ENCODE measurements around the gene DGKQ. TPM values are rescaled to one million over a fixed set of nuclear protein-coding genes. Genes with fewer than 3 reads are reported as not detected.
A peak's percentile ranks its signal among the peaks of the same experiment; 100 is the strongest.

The DGKQ gene
- total and polyA plus RNA-seq, 2 of the 8 experiments (the other 6 are each of a cell fraction or from before 2014, with no cell fraction given): 7.3 to 9.7 TPM

- Histone ChIP-seq H3K4ac (replicated peaks; ENCODE audit: insufficient read length, low read depth, low read length) (peak within 1 kb of the TSS; percentile 91), H3K4me2 (ENCODE audit: insufficient read depth in 1 of 2, low read depth in 2 of 2, low read length in 2 of 2) (peak within 1 kb of the TSS; percentile 61 to 97), H2AFZ (ENCODE audit: low read length) (peak within 1 kb of the TSS; percentile 80), H3K9me3 (ENCODE audit: insufficient read depth in 2 of 2, low read depth in 1 of 2, low read length in 1 of 2) (no peaks in the 10 kb centered on the region), H2BK5ac (ENCODE audit: low read depth, low read length) (peak within 1 kb of the TSS; percentile 92), H3K27me3 (replicated peaks in 1 of 4; ENCODE audit: control insufficient read depth in 3 of 4, extremely low read depth in 1 of 4, insufficient read depth in 3 of 4, low read length in 3 of 4) (no peaks in the 10 kb centered on the region), H3K4me1 (replicated peaks in 1 of 4; ENCODE audit: control insufficient read depth in 3 of 4, insufficient read depth in 4 of 4, low read length in 3 of 4) (peaks cover 0 to 8% (median 4%) of the 10 kb centered on the region in 4 experiments; a peak in 4 of 7 replicates), H3K27ac (ENCODE audit: low read depth, low read length) (peak within 1 kb of the TSS; percentile 75), H4K20me1 (replicated peaks in 1 of 2; ENCODE audit: control insufficient read depth in 1 of 2, insufficient read depth in 2 of 2, low read length in 2 of 2) (peaks cover 7 to 8% of the 10 kb centered on the region in 2 experiments), H3K14ac (ENCODE audit: insufficient read length) (no peak within 1 kb of the TSS), H2BK12ac (ENCODE audit: low read depth, low read length) (peak within 1 kb of the TSS; percentile 39; the same call in 1 of the 2 replicates), H3K4me3 (ENCODE audit: extremely low read depth in 1 of 4, insufficient read depth in 2 of 4, low read depth in 3 of 4, low read length in 4 of 4) (peak within 1 kb of the TSS; percentile 86 to 96 (median 90)), H2BK20ac (ENCODE audit: low read length) (no peak within 1 kb of the TSS), H2AK5ac (ENCODE audit: low read depth, low read length) (no peak within 1 kb of the TSS), H3K23ac (ENCODE audit: insufficient read length) (no peak within 1 kb of the TSS), H4K8ac (ENCODE audit: extremely low read depth, insufficient read depth, low read length) (peak within 1 kb of the TSS; percentile 95), H3K9ac (replicated peaks in 1 of 4; ENCODE audit: extremely low read depth in 1 of 4, low read depth in 3 of 4, low read length in 3 of 4) (peak within 1 kb of the TSS; percentile 77 to 97 (median 84)), H2BK15ac (ENCODE audit: low read length) (no peak within 1 kb of the TSS), H3K79me1 (ENCODE audit: low read depth, low read length) (peaks cover 13% of the 10 kb centered on the region), H3K18ac (ENCODE audit: extremely low read depth, low read length) (peak within 1 kb of the TSS; percentile 48; the same call in 1 of the 2 replicates), H3K23me2 (ENCODE audit: low read depth, low read length) (peaks cover 14% of the 10 kb centered on the region; the same call in 1 of the 2 replicates), H3K79me2 (ENCODE audit: control insufficient read depth in 1 of 2, insufficient read depth in 2 of 2, low read length in 2 of 2) (peaks cover 16 to 39% of the 10 kb centered on the region in 2 experiments), H4K91ac (replicated peaks; ENCODE audit: insufficient read length, low read length) (peak within 1 kb of the TSS; percentile 81), H2BK120ac (replicated peaks; ENCODE audit: low read depth, low read length) (no peak within 1 kb of the TSS), H3K56ac (replicated peaks; ENCODE audit: insufficient read length, low read depth, low read length) (peak within 1 kb of the TSS; percentile 95), H3K36me3 (ENCODE audit: control insufficient read depth in 2 of 4, insufficient read depth in 4 of 4, low read length in 3 of 4) (no peaks in the 10 kb centered on the region), H4K5ac (ENCODE audit: insufficient read length, low read depth, low read length) (peak within 1 kb of the TSS; percentile 77)
- FAIRE-seq (no peak), DNase-seq (ENCODE audit: low read depth in 1 of 2, low spot score in 2 of 2) (peak; percentile 82 to 97)
- WGBS, 2 experiments (ENCODE audit: extremely low coverage in 1 of 2, insufficient coverage in 1 of 2, insufficient read length in 1 of 2, insufficient replicate concordance in 2 of 2, low coverage in 1 of 2, low lambda C conversion rate in 2 of 2, missing lambda C conversion rate in 1 of 2): 1% methylated on average over 86 of the region's 99 CpGs; no CpG with 5 or more reads in 1 of the 2 experiments
- POLR2A ChIA-PET (ENCODE audit: partially characterized antibody): interaction anchor here (0.6 to 1.5 kb wide), 8 partner anchors 11 to 124 kb away, joined by 3 to 5 read pairs (median 4); no protein-coding TSS in a partner anchor
- CTCF ChIA-PET (ENCODE audit: partially characterized antibody): interaction anchor here (0.6 to 1.7 kb wide), 6 partner anchors 10 to 478 kb away, joined by 3 to 4 read pairs (median 4); no protein-coding TSS in a partner anchor
Measured at GRCh38 chr4:931960-932712, 41.2 kb downstream of the DGKQ start, which contains the start of the genes GAK and TMEM175. Gene GAK, minus strand, starts transcription at chr4:932316. Its CDS starts 129 bp downstream, at chr4:932187. Gene TMEM175, plus strand, starts transcription at chr4:932460. Its CDS starts 15,280 bp downstream, at chr4:947740.

Measured in H1 (cell line).